Measurements from ENCODE around the gene ARHGAP11B.
"Not testable (repeated sequence)": the region's sequence is repeated elsewhere in the genome, so short reads cannot be mapped to it uniquely, and the experiment has no call there.

DNA sequence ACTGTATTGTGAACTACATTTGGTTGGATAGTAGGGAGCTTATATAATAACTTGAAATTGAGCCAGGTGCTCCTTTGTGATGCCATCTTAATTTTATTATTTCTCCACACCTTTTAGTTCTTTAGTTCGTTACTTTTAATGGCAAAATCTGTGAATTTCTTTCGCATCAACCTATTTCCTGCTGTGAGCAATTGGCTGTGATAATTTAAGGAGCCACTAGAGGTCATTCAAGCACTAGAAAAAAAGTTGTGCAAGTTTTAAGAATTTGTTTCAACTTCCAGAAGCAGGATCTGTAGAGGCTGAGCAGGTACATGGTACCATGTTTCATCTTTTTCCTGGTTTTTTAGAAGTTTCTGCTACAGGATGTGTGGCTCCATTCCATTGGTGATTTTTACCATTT, 27.0 kb upstream of the ARHGAP11B start:
- not testable (repeated sequence) for TF ChIP-seq ZNF232, GABPB1 (CRISPR knock-in tag; IDR thresholded peaks at IDR 0.05)
